Endodermal cell (in vitro differentiated cells): ENCODE measurements around the gene ARHGAP10. TPM values are rescaled to one million over a fixed set of nuclear protein-coding genes. Genes with fewer than 3 reads are reported as not detected.

Experiments used
- DNase-seq: peaks from one replicate; pipeline ENCODE4 v3.0.0-alpha.2; 2017
- H3K27ac ChIP-seq: 2 replicates; pipeline ENCODE4 v1.5.1; 2013; ENCODE audit warnings: mild to moderate bottlenecking, low read depth, low read length, moderate library complexity
- H3K27me3 ChIP-seq: 2 replicates; pipeline ENCODE4 v1.6.1; 2013; ENCODE audit warnings: mild to moderate bottlenecking, low read length, moderate library complexity; ENCODE audit not compliant: insufficient read depth, control insufficient read depth, poor library complexity, severe bottlenecking
- H3K36me3 ChIP-seq: 2 replicates; pipeline ENCODE4 v1.7.0; 2013; ENCODE audit warnings: mild to moderate bottlenecking, low read length, moderate library complexity; ENCODE audit not compliant: control insufficient read depth, insufficient read depth
- H3K4me1 ChIP-seq: one replicate; pipeline ENCODE4 v1.7.0; 2013; ENCODE audit warnings: low read length; ENCODE audit not compliant: control insufficient read depth, insufficient read depth
- H3K4me3 ChIP-seq: 2 replicates; pipeline ENCODE4 v1.5.1; 2013; ENCODE audit warnings: mild to moderate bottlenecking, low read length, moderate library complexity
- H3K9ac ChIP-seq: 2 replicates; pipeline ENCODE4 v1.6.1; 2013; ENCODE audit warnings: mild to moderate bottlenecking, low read length, moderate library complexity; ENCODE audit not compliant: poor library complexity, severe bottlenecking; ENCODE audit errors: extremely low read depth
- H3K9me3 ChIP-seq: 2 replicates; pipeline ENCODE4 v1.6.1; 2013; ENCODE audit warnings: mild to moderate bottlenecking, low read length, moderate library complexity; ENCODE audit not compliant: control insufficient read depth
- H3K27ac Mint-ChIP-seq: 2 replicates; pipeline ENCODE4 v1.8.0; 2020; ENCODE audit warnings: mixed read lengths
- H3K27me3 Mint-ChIP-seq: 2 replicates; pipeline ENCODE4 v1.8.0; 2021; ENCODE audit warnings: mild to moderate bottlenecking, mixed read lengths; ENCODE audit not compliant: insufficient read depth
- H3K36me3 Mint-ChIP-seq: 2 replicates; pipeline ENCODE4 v1.8.0; 2020; ENCODE audit warnings: low read depth, mixed read lengths
- H3K4me1 Mint-ChIP-seq: 2 replicates; pipeline ENCODE4 v1.8.0; 2020; ENCODE audit warnings: mixed read lengths
- H3K4me3 Mint-ChIP-seq: 2 replicates; pipeline ENCODE4 v1.8.0; 2020; ENCODE audit warnings: mild to moderate bottlenecking, moderate library complexity, mixed read lengths
- H3K9me3 Mint-ChIP-seq: 2 replicates; pipeline ENCODE4 v1.8.0; 2020; ENCODE audit warnings: mild to moderate bottlenecking, mixed read lengths
- CTCF ChIP-seq: fragments of 200-600 bp; sonication (generic); conservative IDR thresholded peaks from 2 replicates; pipeline ENCODE4 v1.5.0; 2021; ENCODE audit warnings: antibody characterized with exemption, mild to moderate bottlenecking
- WGBS, 2 experiments: methylation state at CpG; one replicate each; pipeline versions ENCODE4 v1.1.5 to v1.1.7; 2013; ENCODE audit warnings: missing lambda C conversion rate in 2 of 2, mixed read lengths in 1 of 2; ENCODE audit not compliant: insufficient coverage in 1 of 2, insufficient read length in 1 of 2; 5-methylcytosine and 5-hydroxymethylcytosine counted together
- total RNA-seq, 2 donors: library from RNA; stranded (reverse); fragmentation: NEBNext Ultra II Directional in 1 of 2; extraction: Animal tissue kit (Norgen Biotek cat#: 25700) in 1 of 2; gene quantifications; 2 replicates in 1 of 2; 3 replicates in 1 of 2; pipeline ENCODE4 v1.2.1, GENCODE V29; 2021

Gene ARHGAP10
- total RNA-seq, 2 donors from 2014 or later = 9.1 to 11.8 TPM

GRCh38 chr4:147760176-147760575, 28.3 kb downstream of the ARHGAP10 start:
- H3K27ac Mint-ChIP-seq = peak overlapping the region; percentile 63
- DNase-seq = no peak
- 87 to 100% methylated on average over 2 to 6 of the region's 6 CpGs for WGBS, 2 experiments
- no peak overlapping the region for H3K27ac ChIP-seq
- H3K9ac ChIP-seq = no peak overlapping the region
- no peaks in the 10 kb centered on the region for H3K9me3 ChIP-seq
- H3K36me3 ChIP-seq = no peaks in the 10 kb centered on the region
- no peak overlapping the region for H3K4me3 Mint-ChIP-seq
- H3K9me3 Mint-ChIP-seq = no peaks in the 10 kb centered on the region
- no peak for TF ChIP-seq CTCF
- peaks cover 3% of the 10 kb centered on the region for H3K4me1 Mint-ChIP-seq
- no peaks in the 10 kb centered on the region for H3K36me3 Mint-ChIP-seq
- H3K4me3 ChIP-seq = no peak overlapping the region
- H3K4me1 ChIP-seq = no peaks in the 10 kb centered on the region
- no peaks in the 10 kb centered on the region for H3K27me3 ChIP-seq
- H3K27me3 Mint-ChIP-seq = no peaks in the 10 kb centered on the region

DNA sequence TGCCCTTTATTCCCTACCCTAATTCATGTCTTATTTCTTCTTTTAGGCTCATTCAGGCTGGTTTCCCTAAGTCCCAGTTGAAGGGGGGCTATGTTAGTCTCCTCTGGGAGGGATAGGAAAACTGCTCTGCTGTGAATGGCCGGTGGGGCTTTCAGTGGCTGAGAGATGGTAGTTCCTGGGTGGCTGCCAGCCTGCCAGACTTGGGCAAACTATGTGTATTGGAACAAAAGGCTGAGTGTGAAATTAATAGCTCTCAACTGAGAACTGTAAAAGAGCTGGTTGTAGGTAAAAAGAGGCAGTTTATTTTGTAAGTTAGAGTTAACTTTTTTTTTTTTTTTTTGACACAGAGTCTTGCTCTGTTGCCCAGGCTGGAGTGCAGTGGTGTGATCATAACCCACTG, 28.8 kb downstream of the ARHGAP10 start:
- H3K9me3 ChIP-seq = no peaks in the 10 kb centered on the region
- Mint-ChIP-seq H3K36me3 (no peaks in the 10 kb centered on the region), H3K4me1 (peaks cover 3% of the 10 kb centered on the region), H3K27ac (peak overlapping the region; percentile 63), H3K27me3 (no peaks in the 10 kb centered on the region), H3K9me3 (no peaks in the 10 kb centered on the region), H3K4me3 (no peak overlapping the region)
- DNase-seq = no peak
- no peak for TF ChIP-seq CTCF
- no peaks in the 10 kb centered on the region for H3K4me1 ChIP-seq
- no peak overlapping the region for H3K4me3 ChIP-seq
- no peaks in the 10 kb centered on the region for H3K36me3 ChIP-seq
- no peaks in the 10 kb centered on the region for H3K27me3 ChIP-seq
- H3K9ac ChIP-seq = no peak overlapping the region
- WGBS, 2 experiments = 86 to 100% methylated on average over 1 of the region's 1 CpG
- H3K27ac ChIP-seq = no peak overlapping the region

DNA sequence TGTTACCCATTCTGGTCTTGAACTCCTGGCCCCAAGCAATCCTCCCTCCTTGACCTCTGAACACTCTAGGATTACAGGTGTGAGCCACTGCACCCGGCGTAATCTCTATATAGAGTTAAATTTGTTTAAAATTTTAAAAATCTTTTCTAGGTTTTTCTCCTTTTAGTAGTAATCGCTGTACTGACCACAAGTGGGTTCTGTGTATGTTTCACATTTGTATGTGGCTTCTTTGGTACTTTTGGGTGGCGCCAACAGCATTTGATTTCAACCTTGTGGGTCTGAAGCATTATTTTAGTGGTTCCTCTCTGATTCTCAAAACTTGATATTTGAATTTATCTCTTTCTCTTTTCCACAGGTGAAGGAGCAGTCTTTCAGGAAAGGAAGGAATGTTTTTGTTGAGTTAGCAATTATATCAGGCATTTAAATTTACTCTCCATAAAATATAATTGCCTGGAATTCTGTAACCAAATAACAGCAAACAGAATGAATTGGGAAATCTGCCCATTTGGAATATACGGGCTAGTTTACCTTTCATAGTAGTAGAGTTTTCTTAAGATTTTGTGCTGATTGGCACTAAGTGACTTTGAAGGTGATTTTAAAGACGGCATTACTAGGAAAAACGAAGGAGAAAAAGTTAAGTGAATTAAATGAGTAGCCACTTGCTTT, 29.5 kb downstream of the ARHGAP10 start:
- WGBS, 2 experiments = 90 to 94% methylated on average over 2 to 5 of the region's 7 CpGs

More for the DNA sequence above, 29.5 kb downstream of the ARHGAP10 start:
- Histone ChIP-seq H3K4me1 (no peaks in the 10 kb centered on the region), H3K36me3 (no peaks in the 10 kb centered on the region), H3K27me3 (no peaks in the 10 kb centered on the region), H3K9ac (no peak overlapping the region), H3K27ac (no peak overlapping the region), H3K9me3 (no peaks in the 10 kb centered on the region), H3K4me3 (no peak overlapping the region)
- peaks cover 3% of the 10 kb centered on the region for H3K4me1 Mint-ChIP-seq
- H3K9me3 Mint-ChIP-seq = no peaks in the 10 kb centered on the region
- no peak for DNase-seq
- TF ChIP-seq CTCF = no peak
- H3K4me3 Mint-ChIP-seq = no peak overlapping the region
- no peaks in the 10 kb centered on the region for H3K36me3 Mint-ChIP-seq
- no peak overlapping the region for H3K27ac Mint-ChIP-seq
- no peaks in the 10 kb centered on the region for H3K27me3 Mint-ChIP-seq
